HFFc6 (cell line): ENCODE data around the gene ZFPL1. TPM values are rescaled to one million over a fixed set of nuclear protein-coding genes. Genes with fewer than 3 reads are reported as not detected.
A peak's percentile ranks its signal among the peaks of the same experiment; 100 is the strongest.

Experiments used
- DNase-seq: peaks from one replicate; pipeline ENCODE4 v3.0.0-alpha.2; 2018
- H3K27ac Mint-ChIP-seq: 2 replicates; pipeline ENCODE4 v1.8.0; 2020; ENCODE audit warnings: mild to moderate bottlenecking, mixed read lengths
- H3K27me3 Mint-ChIP-seq: 2 replicates; pipeline ENCODE4 v1.8.0; 2021; ENCODE audit warnings: mild to moderate bottlenecking, moderate library complexity, mixed read lengths; ENCODE audit not compliant: insufficient read depth
- H3K36me3 Mint-ChIP-seq: 2 replicates; pipeline ENCODE4 v1.8.0; 2021; ENCODE audit warnings: low read depth, mixed read lengths
- H3K4me1 Mint-ChIP-seq: 2 replicates; pipeline ENCODE4 v1.8.0; 2020; ENCODE audit warnings: low read depth, mixed read lengths
- H3K4me3 Mint-ChIP-seq: 2 replicates; pipeline ENCODE4 v1.8.0; 2020; ENCODE audit warnings: mild to moderate bottlenecking, moderate library complexity, mixed read lengths
- H3K9me3 Mint-ChIP-seq: 2 replicates; pipeline ENCODE4 v1.8.0; 2020; ENCODE audit warnings: mild to moderate bottlenecking, mixed read lengths
- CTCF ChIP-seq: fragments of 200-600 bp; sonication (generic); IDR thresholded peaks from 2 replicates; pipeline ENCODE4 v1.5.0; 2021; ENCODE audit warnings: antibody characterized with exemption, mild to moderate bottlenecking
- total RNA-seq, 6 experiments: library from RNA; stranded (reverse); fragmentation: NEBNext Ultra II Directional; extraction: Animal tissue kit (Norgen Biotek cat#: 25700); gene quantifications; 2 replicates in 1 of 6; 3 replicates in 5 of 6; pipeline ENCODE4 v1.2.3, GENCODE V29; 2021

ZFPL1 gene
- total RNA-seq, 6 experiments from 2014 or later = 41.0 to 56.6 (median 53.6) TPM

- H3K4me1 Mint-ChIP-seq = peaks cover 39% of the 10 kb centered on the region
- H3K4me3 Mint-ChIP-seq = peak overlapping the region; percentile 98
Measured at GRCh38 chr11:65085446-65085845, 1.4 kb downstream of the ZFPL1 start.

GRCh38 chr11:65086809-65087208 lies 2.8 kb downstream of the ZFPL1 start:
- no peak for TF ChIP-seq CTCF
- Mint-ChIP-seq H3K4me3 (no peak overlapping the region), H3K9me3 (no peaks in the 10 kb centered on the region), H3K36me3 (peaks cover 30% of the 10 kb centered on the region), H3K27me3 (peaks cover 1% of the 10 kb centered on the region; the same call in 1 of the 2 replicates), H3K27ac (no peak overlapping the region), H3K4me1 (peaks cover 32% of the 10 kb centered on the region)
- DNase-seq = no peak

More at GRCh38 chr11:65085446-65085845, 1.4 kb downstream of the ZFPL1 start:
- H3K27ac Mint-ChIP-seq = peak overlapping the region; percentile 19
- TF ChIP-seq CTCF = no peak
- no peak for DNase-seq
- H3K9me3 Mint-ChIP-seq = no peaks in the 10 kb centered on the region
- peaks cover 1% of the 10 kb centered on the region; the same call in 1 of the 2 replicates for H3K27me3 Mint-ChIP-seq
- H3K36me3 Mint-ChIP-seq = peaks cover 35% of the 10 kb centered on the region

GRCh38 chr11:65087216-65087615 lies 3.2 kb downstream of the ZFPL1 start:
- no peak for TF ChIP-seq CTCF
- Mint-ChIP-seq H3K27me3 (peaks cover 1% of the 10 kb centered on the region; the same call in 1 of the 2 replicates), H3K4me3 (no peak overlapping the region), H3K36me3 (peaks cover 30% of the 10 kb centered on the region), H3K4me1 (peaks cover 28% of the 10 kb centered on the region), H3K27ac (no peak overlapping the region), H3K9me3 (no peaks in the 10 kb centered on the region)
- DNase-seq = no peak

GRCh38 chr11:65087827-65088226 lies 3.8 kb downstream of the ZFPL1 start:
- H3K27ac Mint-ChIP-seq = no peak overlapping the region
- no peak for DNase-seq
- H3K4me1 Mint-ChIP-seq = peaks cover 22% of the 10 kb centered on the region
- H3K27me3 Mint-ChIP-seq = peaks cover 1% of the 10 kb centered on the region; the same call in 1 of the 2 replicates
- H3K9me3 Mint-ChIP-seq = no peaks in the 10 kb centered on the region
- TF ChIP-seq CTCF = no peak
- peaks cover 27% of the 10 kb centered on the region for H3K36me3 Mint-ChIP-seq
- no peak overlapping the region for H3K4me3 Mint-ChIP-seq

- peaks cover 13% of the 10 kb centered on the region for H3K4me1 Mint-ChIP-seq
- no peak for DNase-seq
- no peak overlapping the region for H3K4me3 Mint-ChIP-seq
- no peaks in the 10 kb centered on the region for H3K9me3 Mint-ChIP-seq
- peaks cover 21% of the 10 kb centered on the region for H3K36me3 Mint-ChIP-seq
- H3K27me3 Mint-ChIP-seq = peaks cover 1% of the 10 kb centered on the region; the same call in 1 of the 2 replicates
- TF ChIP-seq CTCF = no peak
- H3K27ac Mint-ChIP-seq = no peak overlapping the region
Measured at GRCh38 chr11:65089621-65090020, 5.6 kb downstream of the ZFPL1 start.

- Mint-ChIP-seq H3K27me3 (peaks cover 1% of the 10 kb centered on the region; the same call in 1 of the 2 replicates), H3K36me3 (peaks cover 19% of the 10 kb centered on the region)
Measured at GRCh38 chr11:65090628-65091027, 6.6 kb downstream of the ZFPL1 start.

More at GRCh38 chr11:65090628-65091027, 6.6 kb downstream of the ZFPL1 start:
- peaks cover 5% of the 10 kb centered on the region for H3K4me1 Mint-ChIP-seq
- DNase-seq = no peak
- H3K27ac Mint-ChIP-seq = no peak overlapping the region
- no peak for TF ChIP-seq CTCF
- no peak overlapping the region for H3K4me3 Mint-ChIP-seq
- H3K9me3 Mint-ChIP-seq = no peaks in the 10 kb centered on the region
